H9 (cell line): ENCODE results near the gene GABRR2. TPM values are rescaled to one million over a fixed set of nuclear protein-coding genes. Genes with fewer than 3 reads are reported as not detected.

ENCODE experiments used
- DNase-seq: peaks from one replicate; pipeline ENCODE4 v3.0.0-alpha.2; 2017
- H2AFZ ChIP-seq: one replicate; pipeline ENCODE4 v1.6.1; 2013; ENCODE audit warnings: mild to moderate bottlenecking, low read length, control low read depth, moderate library complexity
- H2AK5ac ChIP-seq: 2 replicates; pipeline ENCODE4 v1.6.1; 2013; ENCODE audit warnings: low read length, control low read depth, mixed read lengths; ENCODE audit not compliant: insufficient read length
- H2BK120ac ChIP-seq: one replicate; pipeline ENCODE4 v1.6.1; 2013; ENCODE audit warnings: low read depth, mild to moderate bottlenecking, low read length, control low read depth, inconsistent platforms; ENCODE audit not compliant: poor library complexity, severe bottlenecking
- H2BK12ac ChIP-seq: 2 replicates; pipeline ENCODE4 v1.6.1; 2013; ENCODE audit warnings: low read length, control low read depth, mixed read lengths, low read depth; ENCODE audit not compliant: insufficient read length
- H2BK15ac ChIP-seq: 2 replicates; pipeline ENCODE4 v1.6.1; 2013; ENCODE audit warnings: low read depth, low read length, control low read depth
- H2BK20ac ChIP-seq: one replicate; pipeline ENCODE4 v1.6.1; 2013; ENCODE audit warnings: low read depth, mild to moderate bottlenecking, low read length, control low read depth, inconsistent platforms; ENCODE audit not compliant: poor library complexity, severe bottlenecking
- H2BK5ac ChIP-seq: 2 replicates; pipeline ENCODE4 v1.6.1; 2013; ENCODE audit warnings: low read length, control low read depth, mixed read lengths; ENCODE audit not compliant: insufficient read length
- H3K14ac ChIP-seq: 2 replicates; pipeline ENCODE4 v1.6.1; 2013; ENCODE audit warnings: low read length, control low read depth; ENCODE audit not compliant: insufficient read depth
- H3K18ac ChIP-seq: 2 replicates; pipeline ENCODE4 v1.6.1; 2013; ENCODE audit warnings: low read depth, mild to moderate bottlenecking, mixed read lengths, low read length, control low read depth; ENCODE audit not compliant: insufficient read length
- H3K23ac ChIP-seq: 2 replicates; pipeline ENCODE4 v1.6.1; 2013; ENCODE audit warnings: low read length, control low read depth, mixed read lengths, low read depth; ENCODE audit not compliant: insufficient read length
- H3K23me2 ChIP-seq: 2 replicates; pipeline ENCODE4 v1.6.1; 2013; ENCODE audit warnings: low read depth, mild to moderate bottlenecking, mixed read lengths, low read length, control low read depth; ENCODE audit not compliant: insufficient read length, poor library complexity, severe bottlenecking
- H3K27ac ChIP-seq: 2 replicates; pipeline ENCODE4 v1.5.1; 2013; ENCODE audit warnings: low read length, control low read depth, mixed read lengths, low read depth; ENCODE audit not compliant: insufficient read length
- H3K27me3 ChIP-seq: 2 replicates; pipeline ENCODE4 v1.6.1; 2013; ENCODE audit warnings: low read length, control low read depth, inconsistent platforms; ENCODE audit not compliant: insufficient read depth
- H3K4ac ChIP-seq: 2 replicates; pipeline ENCODE4 v1.6.1; 2013; ENCODE audit warnings: low read depth, mild to moderate bottlenecking, control low read depth, inconsistent platforms, low read length, moderate library complexity
- H3K4me1 ChIP-seq: 2 replicates; pipeline ENCODE4 v1.6.1; 2013; ENCODE audit warnings: low read length, control low read depth, inconsistent platforms; ENCODE audit not compliant: insufficient read depth
- H3K4me2 ChIP-seq: 2 replicates; pipeline ENCODE4 v1.6.1; 2013; ENCODE audit warnings: low read length, control low read depth, mixed read lengths; ENCODE audit not compliant: insufficient read length, insufficient read depth
- H3K56ac ChIP-seq: 2 replicates; pipeline ENCODE4 v1.6.1; 2013; ENCODE audit warnings: low read depth, mild to moderate bottlenecking, mixed read lengths, low read length, control low read depth; ENCODE audit not compliant: insufficient read length
- H3K79me1 ChIP-seq: 2 replicates; pipeline ENCODE4 v1.6.1; 2013; ENCODE audit warnings: low read depth, mild to moderate bottlenecking, moderate library complexity, low read length, control low read depth, inconsistent platforms; ENCODE audit not compliant: insufficient read depth, poor library complexity, severe bottlenecking
- H3K79me2 ChIP-seq: 2 replicates; pipeline ENCODE4 v1.6.1; 2013; ENCODE audit warnings: low read length, control low read depth, inconsistent platforms; ENCODE audit not compliant: insufficient read depth
- H3K9ac ChIP-seq: 2 replicates; pipeline ENCODE4 v1.6.1; 2013; ENCODE audit warnings: low read length, control low read depth, mixed read lengths; ENCODE audit not compliant: insufficient read length; ENCODE audit errors: extremely low read depth
- H3K9me3 ChIP-seq: one replicate; pipeline ENCODE4 v1.6.1; 2013; ENCODE audit warnings: low read depth, low read length, inconsistent platforms; ENCODE audit not compliant: control insufficient read depth
- H3T11ph ChIP-seq: one replicate; pipeline ENCODE4 v1.6.1; 2013; ENCODE audit warnings: mild to moderate bottlenecking, low read length, control low read depth, inconsistent platforms
- H4K20me1 ChIP-seq: one replicate; pipeline ENCODE4 v1.6.1; 2013; ENCODE audit not compliant: control insufficient read depth, insufficient read length, insufficient read depth
- H4K5ac ChIP-seq: 2 replicates; pipeline ENCODE4 v1.6.1; 2013; ENCODE audit warnings: low read depth, mild to moderate bottlenecking, mixed read lengths, low read length, control low read depth; ENCODE audit not compliant: insufficient read length
- H4K8ac ChIP-seq: replicated peaks from 2 replicates; pipeline ENCODE4 v1.6.1; 2013; ENCODE audit warnings: low read length, control low read depth, mixed read lengths, low read depth; ENCODE audit not compliant: insufficient read length
- H4K91ac ChIP-seq: 2 replicates; pipeline ENCODE4 v1.6.1; 2013; ENCODE audit warnings: low read depth, mild to moderate bottlenecking, moderate library complexity, mixed read lengths, low read length, control low read depth; ENCODE audit not compliant: insufficient read length
- H3K27ac Mint-ChIP-seq, 3 experiments: 2 replicates in 2 of 3; 3 replicates in 1 of 3; pipeline ENCODE4 v1.8.0; 2020 to 2021; ENCODE audit warnings: mixed read lengths in 3 of 3, mild to moderate bottlenecking in 1 of 3, moderate library complexity in 1 of 3
- H3K27me3 Mint-ChIP-seq: 2 replicates; pipeline ENCODE4 v1.8.0; 2021; ENCODE audit warnings: low read depth, mild to moderate bottlenecking, moderate library complexity, mixed read lengths
- H3K36me3 Mint-ChIP-seq, 3 experiments: 2 replicates in 2 of 3; 3 replicates in 1 of 3; pipeline ENCODE4 v1.8.0; 2020 to 2021; ENCODE audit warnings: low read depth in 3 of 3, mixed read lengths in 3 of 3; ENCODE audit not compliant: insufficient read depth in 1 of 3
- H3K4me1 Mint-ChIP-seq, 2 experiments: 2 replicates each; pipeline ENCODE4 v1.8.0; 2020; ENCODE audit warnings: mixed read lengths in 2 of 2
- H3K4me3 Mint-ChIP-seq, 2 experiments: 2 replicates in 1 of 2; 3 replicates in 1 of 2; pipeline ENCODE4 v1.8.0; 2020 to 2021; ENCODE audit warnings: mild to moderate bottlenecking in 2 of 2, mixed read lengths in 2 of 2, moderate library complexity in 1 of 2
- H3K9me3 Mint-ChIP-seq, 2 experiments: 2 replicates in 1 of 2; 3 replicates in 1 of 2; pipeline ENCODE4 v1.8.0; 2020; ENCODE audit warnings: mild to moderate bottlenecking in 2 of 2, mixed read lengths in 2 of 2, moderate library complexity in 1 of 2
- WGBS: extraction: QIAGEN DNeasy Blood & Tissue Kit; methylation state at CpG from one replicate; pipeline ENCODE4 v1.1.7; 2013; ENCODE audit warnings: missing lambda C conversion rate, low lambda C conversion rate, mixed read lengths; ENCODE audit not compliant: insufficient read length; ENCODE audit errors: extremely low coverage; 5-methylcytosine and 5-hydroxymethylcytosine counted together
- total RNA-seq: library from RNA; stranded (reverse); gene quantifications from 2 replicates; pipeline ENCODE4 v1.2.1, GENCODE V29; 2021
- TF ChIP-seq, protein P1 (sequence below): fragments of 200-600 bp; sonication (generic); conservative IDR thresholded peaks from 3 replicates; pipeline ENCODE4 v1.8.0; 2021; ENCODE audit warnings: antibody characterized with exemption, mild to moderate bottlenecking

The GABRR2 gene
- total RNA-seq, 1 experiment from 2014 or later, result not detected

DNA sequence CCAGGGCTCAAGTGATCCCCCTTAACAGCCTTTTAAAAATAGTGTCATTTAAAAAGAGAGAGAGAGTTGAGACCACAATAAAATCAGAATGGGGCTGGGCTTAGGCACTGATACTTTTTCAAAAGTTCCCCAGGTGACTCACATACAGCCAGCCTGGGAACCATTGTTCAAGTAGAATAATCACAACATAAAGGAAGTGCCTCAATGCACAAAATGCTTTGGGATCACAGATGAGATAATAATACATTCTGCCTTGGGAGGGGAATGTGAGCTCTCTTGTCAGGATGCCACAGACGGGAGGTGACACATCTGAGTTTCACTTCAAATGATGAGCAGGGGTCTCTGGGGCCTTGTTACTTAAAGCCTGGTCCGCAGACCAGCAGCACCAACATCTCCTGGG, 63.9 kb downstream of the GABRR2 start:
- no CpG with 5 or more reads among the region's 2 CpGs for WGBS
- H3K4me1 ChIP-seq, result no peaks in the 10 kb centered on the region
- 0 out of 4 replicates have a peak, but pooled peaks cover 0 to 4% of the 10 kb centered on the region in 2 experiments for H3K4me1 Mint-ChIP-seq

More for the DNA sequence above, 63.9 kb downstream of the GABRR2 start:
- H3K4ac ChIP-seq, result no peak overlapping the region
- H3K23ac ChIP-seq, result no peak overlapping the region
- Mint-ChIP-seq H3K27ac (no peak overlapping the region), H3K27me3 (peaks cover 2% of the 10 kb centered on the region), H3K9me3 (peaks cover 0 to 3% of the 10 kb centered on the region in 2 experiments; a peak in 1 of 5 replicates), H3K4me3 (no peak overlapping the region), H3K36me3 (no peaks in the 10 kb centered on the region; a peak in 1 of 7 replicates)
- no peak overlapping the region for H3K4me2 ChIP-seq
- H2BK5ac ChIP-seq, result no peak overlapping the region
- TF ChIP-seq, protein P1, sequence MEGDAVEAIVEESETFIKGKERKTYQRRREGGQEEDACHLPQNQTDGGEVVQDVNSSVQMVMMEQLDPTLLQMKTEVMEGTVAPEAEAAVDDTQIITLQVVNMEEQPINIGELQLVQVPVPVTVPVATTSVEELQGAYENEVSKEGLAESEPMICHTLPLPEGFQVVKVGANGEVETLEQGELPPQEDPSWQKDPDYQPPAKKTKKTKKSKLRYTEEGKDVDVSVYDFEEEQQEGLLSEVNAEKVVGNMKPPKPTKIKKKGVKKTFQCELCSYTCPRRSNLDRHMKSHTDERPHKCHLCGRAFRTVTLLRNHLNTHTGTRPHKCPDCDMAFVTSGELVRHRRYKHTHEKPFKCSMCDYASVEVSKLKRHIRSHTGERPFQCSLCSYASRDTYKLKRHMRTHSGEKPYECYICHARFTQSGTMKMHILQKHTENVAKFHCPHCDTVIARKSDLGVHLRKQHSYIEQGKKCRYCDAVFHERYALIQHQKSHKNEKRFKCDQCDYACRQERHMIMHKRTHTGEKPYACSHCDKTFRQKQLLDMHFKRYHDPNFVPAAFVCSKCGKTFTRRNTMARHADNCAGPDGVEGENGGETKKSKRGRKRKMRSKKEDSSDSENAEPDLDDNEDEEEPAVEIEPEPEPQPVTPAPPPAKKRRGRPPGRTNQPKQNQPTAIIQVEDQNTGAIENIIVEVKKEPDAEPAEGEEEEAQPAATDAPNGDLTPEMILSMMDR, result no peak
- H2BK20ac ChIP-seq, result no peak overlapping the region
- H3K23me2 ChIP-seq, result no peaks in the 10 kb centered on the region
- no peaks in the 10 kb centered on the region for H3K79me2 ChIP-seq
- H2BK120ac ChIP-seq, result no peak overlapping the region
- no peak overlapping the region for H2AK5ac ChIP-seq
- no peak overlapping the region for H3K14ac ChIP-seq
- H4K91ac ChIP-seq, result no peak overlapping the region
- no peak overlapping the region for H3T11ph ChIP-seq
- no peak overlapping the region for H3K56ac ChIP-seq
- no peak overlapping the region for H3K18ac ChIP-seq
- DNase-seq, result no peak
- no peak overlapping the region for H2AFZ ChIP-seq
- no peak overlapping the region for H2BK12ac ChIP-seq
- no peaks in the 10 kb centered on the region for H3K9me3 ChIP-seq
- H4K8ac ChIP-seq, result no peak overlapping the region
- no peaks in the 10 kb centered on the region for H4K20me1 ChIP-seq
- no peak overlapping the region for H4K5ac ChIP-seq
- no peaks in the 10 kb centered on the region for H3K27me3 ChIP-seq
- H3K9ac ChIP-seq, result no peak overlapping the region
- H3K27ac ChIP-seq, result no peak overlapping the region
- H3K79me1 ChIP-seq, result no peaks in the 10 kb centered on the region
- no peak overlapping the region for H2BK15ac ChIP-seq
